Vagina (tissue), 2 donors: Measurements from ENCODE around the gene GGA1. TPM values are rescaled to one million over a fixed set of nuclear protein-coding genes. Genes with fewer than 3 reads are reported as not detected.

Experiments
- DNase-seq, 2 donors: peaks; one replicate each; pipeline ENCODE4 v3.0.0-alpha.2; 2017; ENCODE audit errors: extremely low spot score in 2 of 2
- H3K27ac ChIP-seq: fragments of 200-600 bp; sonication (generic); one replicate; pipeline ENCODE4 v1.5.1; 2019
- H3K27me3 ChIP-seq: fragments of 200-600 bp; sonication (generic); one replicate; pipeline ENCODE4 v1.5.1; 2019
- H3K36me3 ChIP-seq, 2 donors: fragments of 200-600 bp; sonication (generic); one replicate each; pipeline ENCODE4 v1.5.1; 2017 to 2019
- H3K4me1 ChIP-seq: fragments of 200-600 bp; sonication (generic); one replicate; pipeline ENCODE4 v1.5.1; 2019
- H3K4me3 ChIP-seq, 2 donors: fragments of 200-600 bp; sonication (generic); 1 replicate in 1 of 2; 2 replicates in 1 of 2; pipeline ENCODE4 v1.5.1; 2016 to 2019
- H3K9me3 ChIP-seq: fragments of 200-600 bp; sonication (generic); one replicate; pipeline ENCODE4 v1.5.1; 2019
- POLR2A ChIP-seq, 2 donors: fragments of 450-650 bp; IDR thresholded peaks; one replicate each; pipeline ENCODE4 v1.6.1; 2017; ENCODE audit warnings: antibody characterized with exemption in 2 of 2, mild to moderate bottlenecking in 2 of 2, moderate library complexity in 2 of 2
- POLR2AphosphoS5 ChIP-seq, 2 donors: sonication (generic); formaldehyde crosslinking; IDR thresholded peaks; one replicate each; pipeline ENCODE4 v1.9.0; 2017; ENCODE audit warnings: antibody characterized with exemption in 2 of 2, mild to moderate bottlenecking in 2 of 2, low read depth in 1 of 2; ENCODE audit not compliant: insufficient read depth in 1 of 2
- intact Hi-C: fragments of 100-400 bp; cut with DNase I; formaldehyde crosslinking; loops from one replicate; pipeline ENCODE4 v1.15.1; 2023
- total RNA-seq: library from RNA; depleted of rRNA; stranded (reverse); fragments of >200 nt; gene quantifications from one replicate; pipeline ENCODE4 v1.2.3, GENCODE V29; 2016
- TF ChIP-seq, protein P1 (sequence below), 3 experiments: fragments of 450-650 bp in 2 of 3; fragments of 200-600 bp in 1 of 3; sonication (generic) in 1 of 3; IDR thresholded peaks; one replicate each; pipeline ENCODE4 v1.5.1; 2017 to 2019; ENCODE audit warnings: antibody characterized with exemption in 3 of 3, mild to moderate bottlenecking in 2 of 3, moderate library complexity in 2 of 3

The GGA1 gene
- total RNA-seq, 1 donor from 2014 or later = 45.7 TPM

DNA sequence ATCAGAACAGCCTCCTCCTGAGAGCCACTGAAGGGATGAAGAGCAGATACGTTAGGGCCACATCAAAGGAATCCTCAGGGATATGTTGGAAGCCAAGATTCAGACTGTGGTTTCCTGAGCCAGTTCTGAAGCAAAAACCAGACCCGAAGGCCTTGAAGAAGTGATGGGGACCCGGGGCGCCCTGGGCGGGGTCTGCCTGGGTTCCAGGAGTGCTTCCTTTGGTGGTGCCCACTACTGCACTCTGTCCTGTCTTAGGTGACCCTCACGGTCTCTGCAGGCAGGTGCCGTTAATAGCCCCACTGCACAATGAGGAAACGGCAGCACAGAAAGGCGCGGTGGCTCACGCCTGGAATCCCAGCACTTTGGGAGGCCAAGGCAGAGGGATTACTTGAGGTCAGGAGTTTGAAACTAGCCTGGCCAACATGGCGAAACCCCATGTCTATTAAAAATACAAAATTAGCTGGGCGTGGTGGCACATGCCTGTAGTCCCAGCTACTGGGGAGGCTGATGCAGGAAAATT lies 18.0 kb downstream of the GGA1 start:
- peak overlapping the region; percentile 81 for H3K27ac ChIP-seq
- no peaks in the 10 kb centered on the region for H3K9me3 ChIP-seq
- peaks cover 0 to 22% of the 10 kb centered on the region in 2 donors for H3K36me3 ChIP-seq
- no peaks in the 10 kb centered on the region for H3K27me3 ChIP-seq
- H3K4me1 ChIP-seq = peaks cover 39% of the 10 kb centered on the region
- no peak overlapping the region for H3K4me3 ChIP-seq
- TF ChIP-seq POLR2A (IDR thresholded peaks at IDR 0.05) (no peak), POLR2AphosphoS5 (IDR thresholded peaks at IDR 0.05; ENCODE audit: insufficient read depth in 1 of 2, low read depth in 1 of 2) (peak in 1 of 2 donors; percentile 8)
- DNase-seq = no peak
- intact Hi-C loops = loop anchor here (5.0 kb wide), 1 partner anchor 56 kb away; no protein-coding TSS in a partner anchor

DNA sequence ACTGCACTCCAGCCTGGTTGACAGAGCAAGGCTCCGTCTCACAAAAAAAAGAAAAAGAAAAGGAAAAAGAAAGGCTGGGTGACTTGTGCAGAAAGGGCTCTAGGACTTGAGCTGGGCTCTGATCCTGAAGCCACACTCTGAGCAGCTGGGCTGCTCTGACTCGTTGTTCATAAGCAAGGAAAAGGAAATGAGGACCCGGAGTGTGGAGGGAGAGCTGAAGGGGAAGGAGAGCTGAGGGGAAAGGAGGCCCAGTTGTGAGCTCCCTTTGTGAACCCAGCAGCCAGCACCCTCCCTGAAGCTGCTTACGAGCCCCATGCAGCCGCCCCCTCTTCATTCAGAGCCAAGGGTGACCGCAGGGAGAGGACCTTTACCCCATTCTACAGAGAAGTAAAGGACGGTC lies 18.5 kb downstream of the GGA1 start:
- no peak overlapping the region for H3K4me3 ChIP-seq
- peaks cover 39% of the 10 kb centered on the region for H3K4me1 ChIP-seq
- H3K9me3 ChIP-seq = no peaks in the 10 kb centered on the region
- peak overlapping the region; percentile 81 for H3K27ac ChIP-seq
- intact Hi-C loops = loop anchor here (5.0 kb wide), 1 partner anchor 55 kb away; no protein-coding TSS in a partner anchor
- no peaks in the 10 kb centered on the region for H3K27me3 ChIP-seq
- peaks cover 0 to 27% of the 10 kb centered on the region in 2 donors for H3K36me3 ChIP-seq
- DNase-seq = no peak
- TF ChIP-seq POLR2A (IDR thresholded peaks at IDR 0.05) (no peak), POLR2AphosphoS5 (IDR thresholded peaks at IDR 0.05; ENCODE audit: insufficient read depth in 1 of 2, low read depth in 1 of 2) (no peak)
- TF ChIP-seq, protein P1, sequence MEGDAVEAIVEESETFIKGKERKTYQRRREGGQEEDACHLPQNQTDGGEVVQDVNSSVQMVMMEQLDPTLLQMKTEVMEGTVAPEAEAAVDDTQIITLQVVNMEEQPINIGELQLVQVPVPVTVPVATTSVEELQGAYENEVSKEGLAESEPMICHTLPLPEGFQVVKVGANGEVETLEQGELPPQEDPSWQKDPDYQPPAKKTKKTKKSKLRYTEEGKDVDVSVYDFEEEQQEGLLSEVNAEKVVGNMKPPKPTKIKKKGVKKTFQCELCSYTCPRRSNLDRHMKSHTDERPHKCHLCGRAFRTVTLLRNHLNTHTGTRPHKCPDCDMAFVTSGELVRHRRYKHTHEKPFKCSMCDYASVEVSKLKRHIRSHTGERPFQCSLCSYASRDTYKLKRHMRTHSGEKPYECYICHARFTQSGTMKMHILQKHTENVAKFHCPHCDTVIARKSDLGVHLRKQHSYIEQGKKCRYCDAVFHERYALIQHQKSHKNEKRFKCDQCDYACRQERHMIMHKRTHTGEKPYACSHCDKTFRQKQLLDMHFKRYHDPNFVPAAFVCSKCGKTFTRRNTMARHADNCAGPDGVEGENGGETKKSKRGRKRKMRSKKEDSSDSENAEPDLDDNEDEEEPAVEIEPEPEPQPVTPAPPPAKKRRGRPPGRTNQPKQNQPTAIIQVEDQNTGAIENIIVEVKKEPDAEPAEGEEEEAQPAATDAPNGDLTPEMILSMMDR (IDR thresholded peaks at IDR 0.05) = no peak

DNA sequence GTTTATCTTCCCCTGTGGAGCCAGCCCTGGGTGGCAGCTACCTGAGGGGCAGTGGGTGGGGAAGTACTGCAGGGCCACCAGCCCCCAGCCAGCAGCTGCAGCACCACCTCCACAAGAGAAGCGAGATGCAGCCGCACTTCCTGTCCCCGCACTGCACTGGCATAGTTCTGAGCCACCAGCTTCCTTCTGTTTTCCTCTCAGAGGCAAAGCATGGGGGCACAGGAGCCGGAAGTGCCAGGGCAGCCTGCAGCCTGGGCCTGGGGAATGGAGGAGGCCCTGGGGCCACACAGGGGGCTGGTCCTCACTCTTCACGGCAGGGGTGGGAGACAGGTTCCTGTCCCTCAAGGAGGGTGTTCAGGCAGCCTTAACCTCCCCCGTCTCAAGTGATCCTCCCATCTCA lies 18.9 kb downstream of the GGA1 start:
- H3K4me1 ChIP-seq = peaks cover 42% of the 10 kb centered on the region
- TF ChIP-seq, protein P1 (IDR thresholded peaks at IDR 0.05) = no peak
- TF ChIP-seq POLR2AphosphoS5 (IDR thresholded peaks at IDR 0.05; ENCODE audit: insufficient read depth in 1 of 2, low read depth in 1 of 2) = peak in 1 of 2 donors; percentile 32
- no peak for TF ChIP-seq POLR2A (IDR thresholded peaks at IDR 0.05)
- intact Hi-C loops = loop anchor here (5.0 kb wide), 1 partner anchor 55 kb away; no protein-coding TSS in a partner anchor
- H3K27ac ChIP-seq = peak overlapping the region; percentile 81
- no peak overlapping the region for H3K4me3 ChIP-seq
- H3K27me3 ChIP-seq = no peaks in the 10 kb centered on the region
- H3K9me3 ChIP-seq = no peaks in the 10 kb centered on the region
- no peak for DNase-seq
- H3K36me3 ChIP-seq = peaks cover 0 to 27% of the 10 kb centered on the region in 2 donors

DNA sequence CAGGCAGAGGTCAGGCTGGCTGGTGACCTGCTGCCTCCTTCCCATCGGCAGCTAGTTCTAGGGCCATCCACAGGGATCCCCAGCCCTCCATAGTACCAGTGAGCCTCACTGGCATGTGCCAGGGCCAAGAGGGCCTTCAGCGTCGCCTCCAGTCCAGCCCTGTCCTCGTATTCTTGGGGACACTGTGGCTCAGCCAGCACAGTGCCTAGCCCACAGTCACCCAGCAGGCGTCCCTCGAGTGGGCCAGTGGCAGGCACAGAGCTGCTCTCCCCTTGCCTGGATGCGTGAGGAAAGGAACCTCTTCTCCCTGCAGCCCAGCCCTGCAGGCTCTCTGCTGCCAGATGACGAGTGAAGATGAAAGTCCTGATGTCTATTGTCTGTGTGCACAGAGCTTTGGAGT lies 20.2 kb downstream of the GGA1 start:
- H3K36me3 ChIP-seq = peaks cover 0 to 26% of the 10 kb centered on the region in 2 donors
- H3K27ac ChIP-seq = no peak overlapping the region
- no peaks in the 10 kb centered on the region for H3K9me3 ChIP-seq
- no peak for DNase-seq
- intact Hi-C loops = loop anchor here (5.0 kb wide), 1 partner anchor 53 kb away; no protein-coding TSS in a partner anchor
- peaks cover 48% of the 10 kb centered on the region for H3K4me1 ChIP-seq
- TF ChIP-seq, protein P1 (IDR thresholded peaks at IDR 0.05) = no peak
- no peak for TF ChIP-seq POLR2AphosphoS5 (IDR thresholded peaks at IDR 0.05; ENCODE audit: insufficient read depth in 1 of 2, low read depth in 1 of 2)
- TF ChIP-seq POLR2A (IDR thresholded peaks at IDR 0.05) = no peak
- H3K4me3 ChIP-seq = no peak overlapping the region
- H3K27me3 ChIP-seq = no peaks in the 10 kb centered on the region

DNA sequence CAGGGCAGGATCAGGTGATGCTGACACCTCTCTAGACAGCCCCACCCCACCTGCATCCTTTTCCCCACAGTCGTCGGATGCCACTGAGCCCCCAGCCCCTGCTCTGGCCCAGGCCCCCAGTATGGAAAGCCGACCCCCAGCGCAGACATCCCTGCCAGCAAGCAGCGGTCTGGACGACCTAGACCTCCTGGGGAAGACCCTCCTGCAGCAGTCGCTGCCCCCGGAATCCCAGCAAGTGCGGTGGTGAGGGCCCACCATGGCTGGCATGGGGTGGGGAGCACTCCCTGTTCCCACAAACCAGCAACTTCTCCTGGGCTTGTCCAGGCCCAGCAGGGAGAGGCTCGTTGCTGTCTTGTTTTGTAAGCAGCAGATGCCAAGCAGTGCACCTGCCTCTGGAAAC lies 21.3 kb downstream of the GGA1 start:
- H3K4me1 ChIP-seq = peaks cover 51% of the 10 kb centered on the region
- intact Hi-C loops = loop anchor here (5.0 kb wide), 2 partner anchors 42 to 52 kb away; no protein-coding TSS in a partner anchor

More for the DNA sequence above, 21.3 kb downstream of the GGA1 start:
- no peak overlapping the region for H3K4me3 ChIP-seq
- no peaks in the 10 kb centered on the region for H3K27me3 ChIP-seq
- H3K27ac ChIP-seq = no peak overlapping the region
- TF ChIP-seq, protein P1 (IDR thresholded peaks at IDR 0.05) = no peak
- no peak for TF ChIP-seq POLR2A (IDR thresholded peaks at IDR 0.05)
- TF ChIP-seq POLR2AphosphoS5 (IDR thresholded peaks at IDR 0.05; ENCODE audit: insufficient read depth in 1 of 2, low read depth in 1 of 2) = no peak
- DNase-seq = no peak
- H3K36me3 ChIP-seq = peaks cover 0 to 26% of the 10 kb centered on the region in 2 donors
- no peaks in the 10 kb centered on the region for H3K9me3 ChIP-seq
